Measurements from ENCODE around the gene SLC38A5.

DNA sequence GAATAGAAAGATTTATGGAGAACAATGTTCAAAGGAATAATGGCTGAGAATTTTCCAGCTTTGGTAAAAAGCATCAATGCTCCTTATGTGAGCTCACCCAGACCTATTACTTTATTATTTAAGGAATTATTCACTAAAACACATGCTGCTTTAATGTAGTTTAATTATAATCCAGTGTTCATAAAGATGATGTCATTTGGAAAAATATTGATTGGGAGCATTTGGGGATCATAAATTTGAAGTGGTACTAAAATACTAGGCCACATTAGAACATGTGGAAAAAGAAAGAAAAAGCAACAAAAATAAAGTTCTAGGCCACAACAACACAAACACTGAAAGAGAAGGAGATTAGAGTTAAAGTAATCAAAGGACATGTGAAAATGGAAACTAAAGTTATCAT is 20.0 kb downstream of the SLC38A5 start:
- TF ChIP-seq, protein P1, sequence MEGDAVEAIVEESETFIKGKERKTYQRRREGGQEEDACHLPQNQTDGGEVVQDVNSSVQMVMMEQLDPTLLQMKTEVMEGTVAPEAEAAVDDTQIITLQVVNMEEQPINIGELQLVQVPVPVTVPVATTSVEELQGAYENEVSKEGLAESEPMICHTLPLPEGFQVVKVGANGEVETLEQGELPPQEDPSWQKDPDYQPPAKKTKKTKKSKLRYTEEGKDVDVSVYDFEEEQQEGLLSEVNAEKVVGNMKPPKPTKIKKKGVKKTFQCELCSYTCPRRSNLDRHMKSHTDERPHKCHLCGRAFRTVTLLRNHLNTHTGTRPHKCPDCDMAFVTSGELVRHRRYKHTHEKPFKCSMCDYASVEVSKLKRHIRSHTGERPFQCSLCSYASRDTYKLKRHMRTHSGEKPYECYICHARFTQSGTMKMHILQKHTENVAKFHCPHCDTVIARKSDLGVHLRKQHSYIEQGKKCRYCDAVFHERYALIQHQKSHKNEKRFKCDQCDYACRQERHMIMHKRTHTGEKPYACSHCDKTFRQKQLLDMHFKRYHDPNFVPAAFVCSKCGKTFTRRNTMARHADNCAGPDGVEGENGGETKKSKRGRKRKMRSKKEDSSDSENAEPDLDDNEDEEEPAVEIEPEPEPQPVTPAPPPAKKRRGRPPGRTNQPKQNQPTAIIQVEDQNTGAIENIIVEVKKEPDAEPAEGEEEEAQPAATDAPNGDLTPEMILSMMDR (optimal IDR thresholded peaks at IDR 0.05 in 1 of 3, IDR thresholded peaks at IDR 0.05 in 1 of 3, conservative IDR thresholded peaks at IDR 0.05 in 1 of 3; ENCODE audit: extremely low read depth in 1 of 3, insufficient read depth in 2 of 3, low read length in 3 of 3), result no peak
- TF ChIP-seq EZH2 (IDR thresholded peaks at IDR 0.05; ENCODE audit: low read length), result no peak

Measured in keratinocyte (primary cell).